ENCODE results near the gene DENND6B. TPM values are rescaled to one million over a fixed set of nuclear protein-coding genes. Genes with fewer than 3 reads are reported as not detected.

The DENND6B gene
- total RNA-seq, 4 donors from 2014 or later, result 1.5 to 4.0 (median 1.9) TPM

GRCh38 chr22:50320671-50321325 is 6.0 kb downstream of the DENND6B start:
- TF ChIP-seq, protein P1, sequence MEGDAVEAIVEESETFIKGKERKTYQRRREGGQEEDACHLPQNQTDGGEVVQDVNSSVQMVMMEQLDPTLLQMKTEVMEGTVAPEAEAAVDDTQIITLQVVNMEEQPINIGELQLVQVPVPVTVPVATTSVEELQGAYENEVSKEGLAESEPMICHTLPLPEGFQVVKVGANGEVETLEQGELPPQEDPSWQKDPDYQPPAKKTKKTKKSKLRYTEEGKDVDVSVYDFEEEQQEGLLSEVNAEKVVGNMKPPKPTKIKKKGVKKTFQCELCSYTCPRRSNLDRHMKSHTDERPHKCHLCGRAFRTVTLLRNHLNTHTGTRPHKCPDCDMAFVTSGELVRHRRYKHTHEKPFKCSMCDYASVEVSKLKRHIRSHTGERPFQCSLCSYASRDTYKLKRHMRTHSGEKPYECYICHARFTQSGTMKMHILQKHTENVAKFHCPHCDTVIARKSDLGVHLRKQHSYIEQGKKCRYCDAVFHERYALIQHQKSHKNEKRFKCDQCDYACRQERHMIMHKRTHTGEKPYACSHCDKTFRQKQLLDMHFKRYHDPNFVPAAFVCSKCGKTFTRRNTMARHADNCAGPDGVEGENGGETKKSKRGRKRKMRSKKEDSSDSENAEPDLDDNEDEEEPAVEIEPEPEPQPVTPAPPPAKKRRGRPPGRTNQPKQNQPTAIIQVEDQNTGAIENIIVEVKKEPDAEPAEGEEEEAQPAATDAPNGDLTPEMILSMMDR (IDR thresholded peaks at IDR 0.05; ENCODE audit: low read depth), result no peak

GRCh38 chr22:50320116-50320515 is 6.7 kb downstream of the DENND6B start:
- TF ChIP-seq, protein P1 (IDR thresholded peaks at IDR 0.05; ENCODE audit: low read depth), result no peak

DNA sequence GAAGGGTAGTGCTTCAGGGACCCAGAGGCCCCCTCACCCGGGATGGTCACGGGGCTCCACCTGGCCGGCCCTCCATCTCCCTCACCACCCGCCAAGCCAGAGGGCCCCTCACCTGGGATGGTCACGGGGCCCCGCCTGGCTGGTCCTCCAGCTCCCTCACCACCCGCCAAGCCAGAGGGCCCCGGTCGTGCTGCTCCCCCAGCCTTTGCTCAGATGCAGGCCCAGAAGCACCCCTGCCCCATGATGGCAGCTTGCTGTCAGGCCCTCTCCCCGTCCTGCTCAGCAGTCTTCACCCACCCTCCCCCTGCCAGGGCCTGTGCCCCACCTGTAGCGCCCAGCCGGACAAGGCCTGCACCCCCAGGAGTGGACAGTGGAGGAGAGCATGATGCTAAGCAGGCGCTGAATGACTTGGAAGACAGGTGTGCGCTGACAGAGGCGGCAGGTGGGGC is 7.3 kb downstream of the DENND6B start:
- TF ChIP-seq, protein P1 (IDR thresholded peaks at IDR 0.05; ENCODE audit: low read depth), result no peak

DNA sequence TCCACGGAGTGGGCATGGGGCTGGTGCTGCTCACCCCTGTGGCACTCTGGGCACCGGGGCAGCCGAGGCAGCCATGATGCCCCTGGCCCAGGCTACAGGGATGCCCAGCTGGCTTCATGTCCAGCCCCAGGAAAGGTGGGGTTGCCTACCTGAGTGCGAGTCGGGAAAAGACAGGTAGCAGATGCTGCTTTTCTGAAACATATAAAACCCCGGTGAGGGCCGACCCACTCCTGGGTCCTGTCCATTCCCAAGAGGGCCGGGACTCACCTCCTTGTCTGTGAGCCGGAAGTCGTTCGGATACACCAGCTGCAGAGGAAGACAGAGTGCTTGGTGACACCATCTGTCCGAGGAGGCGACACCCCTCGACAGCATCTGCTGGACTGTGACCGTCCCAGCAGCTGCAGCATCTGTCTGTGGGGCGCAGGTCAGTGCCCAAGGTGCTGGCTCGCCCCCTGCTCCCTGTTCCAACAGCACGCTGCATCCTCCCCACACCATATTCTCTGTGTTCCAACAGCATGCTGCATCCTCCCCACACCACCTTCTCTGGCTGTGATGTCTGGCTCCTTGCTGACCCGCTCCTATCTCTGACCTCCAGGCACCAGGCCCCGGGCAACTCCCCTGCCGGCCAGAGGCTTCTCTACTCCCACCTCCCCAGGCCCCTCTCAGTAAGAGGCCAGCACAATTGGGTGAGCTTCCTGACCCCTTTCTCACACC is 8.0 kb downstream of the DENND6B start:
- TF ChIP-seq, protein P1 (IDR thresholded peaks at IDR 0.05; ENCODE audit: low read depth), result no peak

DNA sequence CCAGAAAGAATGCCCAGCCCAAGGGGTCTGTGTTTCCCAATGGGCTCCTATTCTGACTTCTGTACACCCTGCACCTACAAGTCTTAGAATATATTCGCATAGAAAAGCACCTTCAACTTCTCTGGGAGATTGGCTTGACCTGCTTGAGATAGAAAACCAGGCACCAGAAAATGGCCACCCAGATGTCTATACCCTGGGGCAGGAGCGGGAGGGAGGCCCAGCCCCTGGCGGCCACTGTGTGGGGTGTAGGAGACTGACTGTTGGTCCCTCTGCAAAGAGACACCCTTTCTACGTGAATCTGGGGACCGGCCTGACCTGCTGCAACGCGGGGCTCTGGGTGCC is 8.5 kb downstream of the DENND6B start:
- TF ChIP-seq, protein P1 (IDR thresholded peaks at IDR 0.05; ENCODE audit: low read depth), result no peak

DNA sequence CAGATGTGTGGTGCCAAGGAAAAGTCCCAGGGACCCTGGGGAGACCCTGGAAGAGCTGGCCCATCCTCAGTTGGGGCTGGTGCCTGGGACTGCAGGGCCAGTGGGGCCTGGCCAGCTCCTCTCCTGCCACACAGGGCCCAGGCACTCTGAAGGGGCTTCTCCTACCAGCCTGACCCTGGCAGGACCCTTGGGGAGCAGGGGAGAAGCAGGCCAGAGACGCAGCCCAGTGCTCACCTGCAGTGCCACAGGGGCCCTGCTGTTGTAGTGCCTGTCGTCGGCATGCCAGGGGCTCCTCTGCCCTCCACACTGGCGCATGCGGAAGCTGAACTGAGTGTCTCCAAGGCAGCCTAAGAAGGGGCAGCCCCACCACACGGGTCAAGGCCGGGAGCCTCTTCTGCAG is 9.1 kb downstream of the DENND6B start:
- TF ChIP-seq, protein P1 (IDR thresholded peaks at IDR 0.05; ENCODE audit: low read depth), result no peak

DNA sequence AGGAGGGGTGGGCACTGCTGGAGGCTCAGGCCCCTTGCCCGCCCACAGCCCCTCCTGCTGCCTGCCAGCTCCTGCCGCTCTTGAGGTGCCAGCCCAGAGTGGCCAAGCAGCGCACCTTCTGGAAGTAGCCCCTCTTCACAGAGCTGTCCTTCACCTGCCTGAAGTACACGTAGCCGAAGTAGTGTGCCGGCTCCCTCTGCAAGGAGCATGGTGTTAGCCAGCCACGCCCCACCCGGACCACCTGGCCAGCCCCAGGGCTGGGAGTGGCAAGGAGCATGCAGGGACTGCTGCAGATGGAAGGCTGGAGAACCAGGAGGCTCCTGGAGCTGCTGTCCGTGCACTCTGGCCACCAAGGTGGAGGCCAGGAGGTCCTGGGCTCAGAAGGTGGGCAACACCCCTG is 9.6 kb downstream of the DENND6B start:
- TF ChIP-seq, protein P1 (IDR thresholded peaks at IDR 0.05; ENCODE audit: low read depth), result no peak

Data from subcutaneous adipose tissue (tissue), 4 donors.